Parathyroid adenoma (tissue), 2 donors: ENCODE measurements around the gene RHOH.
"Not testable (repeated sequence)": the region's sequence is repeated elsewhere in the genome, so short reads cannot be mapped to it uniquely, and the experiment has no call there.

Source experiments
- H2AFZ ChIP-seq: fragments of 300-600 bp; sonication (generic); one replicate; pipeline ENCODE4 v1.7.0; 2017; ENCODE audit warnings: antibody characterized with exemption, mild to moderate bottlenecking
- H3K27ac ChIP-seq: fragments of 300-600 bp; sonication (generic); one replicate; pipeline ENCODE4 v1.7.0; 2017
- H3K27me3 ChIP-seq: fragments of 300-600 bp; sonication (generic); one replicate; pipeline ENCODE4 v1.7.0; 2017; ENCODE audit warnings: low read length; ENCODE audit not compliant: control insufficient read depth, insufficient read depth
- H3K36me3 ChIP-seq: fragments of 300-600 bp; sonication (generic); one replicate; pipeline ENCODE4 v1.7.0; 2017; ENCODE audit warnings: low read length; ENCODE audit not compliant: control insufficient read depth, insufficient read depth
- H3K4me1 ChIP-seq: fragments of 300-600 bp; sonication (generic); one replicate; pipeline ENCODE4 v1.7.0; 2017; ENCODE audit warnings: control low read depth
- H3K4me2 ChIP-seq: fragments of 300-600 bp; sonication (generic); one replicate; pipeline ENCODE4 v1.7.0; 2017; ENCODE audit warnings: low read length
- H3K4me3 ChIP-seq: fragments of 300-600 bp; sonication (generic); one replicate; pipeline ENCODE4 v1.7.0; 2017; ENCODE audit warnings: low read depth, low read length
- H3K79me2 ChIP-seq: fragments of 300-600 bp; sonication (generic); one replicate; pipeline ENCODE4 v1.7.0; 2017; ENCODE audit warnings: control low read depth
- H3K9ac ChIP-seq: fragments of 300-600 bp; sonication (generic); one replicate; pipeline ENCODE4 v1.7.0; 2017; ENCODE audit warnings: mild to moderate bottlenecking
- H3K9me3 ChIP-seq: fragments of 300-600 bp; sonication (generic); one replicate; pipeline ENCODE4 v1.7.0; 2017; ENCODE audit warnings: low read length; ENCODE audit not compliant: control insufficient read depth
- TF ChIP-seq, protein P1 (sequence below): fragments of 300-600 bp; sonication (generic); IDR thresholded peaks from one replicate; pipeline ENCODE4 v1.7.0; 2017; ENCODE audit warnings: antibody characterized with exemption, mild to moderate bottlenecking
- donor health status: primary hyperparathyroidism.

RHOH gene

DNA sequence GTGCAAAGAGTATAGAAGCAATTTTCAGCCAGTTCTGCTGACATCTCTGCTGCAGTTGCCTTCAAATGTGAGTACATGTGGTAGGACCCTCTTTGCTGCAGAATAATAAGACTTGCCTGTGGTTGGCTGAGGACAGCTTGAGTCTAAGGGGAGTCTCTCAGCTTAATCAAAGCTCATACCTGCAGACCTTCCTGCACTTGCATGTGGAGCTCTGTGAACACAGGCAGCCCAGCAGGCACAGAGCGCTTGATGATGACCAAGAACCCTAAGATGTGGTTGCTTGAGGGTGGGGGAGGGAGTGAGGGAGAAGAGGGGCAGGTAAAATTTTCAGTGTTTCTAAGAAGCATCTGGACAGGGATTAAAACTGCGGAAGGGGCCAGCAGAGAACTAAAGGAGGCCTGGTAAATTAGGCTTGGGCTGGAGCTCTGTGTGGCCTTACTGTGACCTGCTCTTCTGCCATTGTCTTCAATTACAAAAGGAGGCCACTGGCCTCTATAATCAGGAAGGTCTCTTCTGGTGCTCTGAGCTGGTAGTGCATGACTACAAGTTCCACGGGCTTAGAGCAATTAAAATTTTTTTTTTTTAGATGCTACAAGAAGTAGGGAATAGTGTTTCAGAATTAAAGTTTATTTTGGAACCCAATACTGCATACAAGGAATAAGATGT lies 78.4 kb downstream of the RHOH start:
- Histone ChIP-seq H3K9me3 (no peaks in the 10 kb centered on the region), H2AFZ (no peak overlapping the region), H3K9ac (no peak overlapping the region), H3K36me3 (no peaks in the 10 kb centered on the region), H3K4me2 (no peak overlapping the region), H3K4me3 (no peak overlapping the region), H3K4me1 (no peaks in the 10 kb centered on the region), H3K27me3 (no peaks in the 10 kb centered on the region), H3K27ac (no peak overlapping the region), H3K79me2 (no peaks in the 10 kb centered on the region)
- TF ChIP-seq, protein P1, sequence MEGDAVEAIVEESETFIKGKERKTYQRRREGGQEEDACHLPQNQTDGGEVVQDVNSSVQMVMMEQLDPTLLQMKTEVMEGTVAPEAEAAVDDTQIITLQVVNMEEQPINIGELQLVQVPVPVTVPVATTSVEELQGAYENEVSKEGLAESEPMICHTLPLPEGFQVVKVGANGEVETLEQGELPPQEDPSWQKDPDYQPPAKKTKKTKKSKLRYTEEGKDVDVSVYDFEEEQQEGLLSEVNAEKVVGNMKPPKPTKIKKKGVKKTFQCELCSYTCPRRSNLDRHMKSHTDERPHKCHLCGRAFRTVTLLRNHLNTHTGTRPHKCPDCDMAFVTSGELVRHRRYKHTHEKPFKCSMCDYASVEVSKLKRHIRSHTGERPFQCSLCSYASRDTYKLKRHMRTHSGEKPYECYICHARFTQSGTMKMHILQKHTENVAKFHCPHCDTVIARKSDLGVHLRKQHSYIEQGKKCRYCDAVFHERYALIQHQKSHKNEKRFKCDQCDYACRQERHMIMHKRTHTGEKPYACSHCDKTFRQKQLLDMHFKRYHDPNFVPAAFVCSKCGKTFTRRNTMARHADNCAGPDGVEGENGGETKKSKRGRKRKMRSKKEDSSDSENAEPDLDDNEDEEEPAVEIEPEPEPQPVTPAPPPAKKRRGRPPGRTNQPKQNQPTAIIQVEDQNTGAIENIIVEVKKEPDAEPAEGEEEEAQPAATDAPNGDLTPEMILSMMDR: no peak

DNA sequence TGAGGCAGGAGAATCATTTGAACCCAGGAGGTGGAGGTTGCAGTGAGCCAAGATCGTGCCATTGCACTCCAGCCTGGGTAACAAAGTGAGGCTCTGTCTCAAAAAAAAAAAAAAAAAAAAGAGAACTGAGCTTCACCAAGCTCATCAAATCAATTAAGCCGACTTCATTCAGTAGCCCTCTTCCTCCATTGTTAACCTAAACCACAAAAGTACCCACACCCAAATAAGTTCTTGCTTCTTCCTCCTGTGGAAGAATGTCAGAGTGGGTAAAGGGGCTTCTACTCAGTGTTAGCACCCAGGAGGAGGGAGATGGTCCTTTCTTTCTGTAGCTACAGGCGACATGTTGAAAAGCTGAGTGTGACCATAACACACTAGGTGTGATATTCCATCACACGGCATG lies 79.7 kb downstream of the RHOH start:
- Histone ChIP-seq H3K36me3 (no peaks in the 10 kb centered on the region), H3K4me2 (no peak overlapping the region), H3K9ac (no peak overlapping the region), H3K4me1 (no peaks in the 10 kb centered on the region), H3K9me3 (no peaks in the 10 kb centered on the region), H2AFZ (no peak overlapping the region), H3K27me3 (no peaks in the 10 kb centered on the region), H3K79me2 (no peaks in the 10 kb centered on the region), H3K27ac (no peak overlapping the region), H3K4me3 (no peak overlapping the region)
- TF ChIP-seq, protein P1: no peak

DNA sequence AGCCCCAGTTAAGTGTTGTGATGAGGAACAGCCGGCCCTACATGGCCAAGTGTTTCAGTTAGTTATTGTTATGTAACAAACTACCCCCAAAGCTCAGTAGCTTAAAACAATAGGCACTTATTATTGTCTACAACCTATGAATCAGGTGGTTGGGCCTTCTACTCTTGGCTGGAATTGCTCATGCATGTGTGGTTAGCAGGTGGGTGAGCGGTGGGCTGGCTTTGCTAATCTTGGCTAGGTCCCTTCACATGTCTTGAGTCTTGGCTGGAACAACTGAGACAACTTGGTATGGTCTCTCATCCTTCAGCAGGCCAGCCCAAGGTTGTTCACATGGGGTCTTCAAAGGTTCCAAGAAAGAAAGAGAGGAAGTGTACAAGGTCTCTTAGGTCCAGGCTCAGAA lies 83.8 kb downstream of the RHOH start:
- Histone ChIP-seq H3K4me1 (no peaks in the 10 kb centered on the region), H3K4me3 (no peak overlapping the region), H2AFZ (no peak overlapping the region), H3K27ac (no peak overlapping the region), H3K79me2 (no peaks in the 10 kb centered on the region), H3K4me2 (no peak overlapping the region), H3K27me3 (no peaks in the 10 kb centered on the region), H3K9me3 (no peaks in the 10 kb centered on the region), H3K9ac (no peak overlapping the region), H3K36me3 (no peaks in the 10 kb centered on the region)
- TF ChIP-seq, protein P1: no peak

DNA sequence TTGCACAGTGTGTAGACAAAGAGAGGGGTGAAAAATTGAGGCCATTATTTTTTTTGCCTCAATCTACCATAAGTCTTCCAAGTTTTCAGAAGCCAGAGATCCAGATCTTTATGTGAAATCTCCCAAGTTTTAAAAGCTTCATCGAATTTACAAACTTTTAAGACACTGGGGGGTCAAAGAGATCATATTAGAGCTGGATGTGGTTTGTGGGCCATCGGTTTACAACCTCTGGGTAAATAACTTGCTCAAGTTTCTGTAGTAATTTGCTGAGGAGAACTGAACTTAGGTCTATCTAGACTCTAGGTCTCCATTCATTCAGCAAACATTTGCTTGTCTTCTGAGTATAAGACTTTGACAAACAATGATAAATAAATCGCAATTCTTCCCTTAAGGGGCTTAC lies 84.3 kb downstream of the RHOH start:
- no peaks in the 10 kb centered on the region for H3K79me2 ChIP-seq
- H2AFZ ChIP-seq: no peak overlapping the region
- no peaks in the 10 kb centered on the region for H3K9me3 ChIP-seq
- no peak overlapping the region for H3K4me2 ChIP-seq
- no peak overlapping the region for H3K27ac ChIP-seq
- no peak overlapping the region for H3K9ac ChIP-seq
- TF ChIP-seq, protein P1: no peak
- H3K4me1 ChIP-seq: no peaks in the 10 kb centered on the region
- H3K27me3 ChIP-seq: no peaks in the 10 kb centered on the region
- no peak overlapping the region for H3K4me3 ChIP-seq
- H3K36me3 ChIP-seq: no peaks in the 10 kb centered on the region

DNA sequence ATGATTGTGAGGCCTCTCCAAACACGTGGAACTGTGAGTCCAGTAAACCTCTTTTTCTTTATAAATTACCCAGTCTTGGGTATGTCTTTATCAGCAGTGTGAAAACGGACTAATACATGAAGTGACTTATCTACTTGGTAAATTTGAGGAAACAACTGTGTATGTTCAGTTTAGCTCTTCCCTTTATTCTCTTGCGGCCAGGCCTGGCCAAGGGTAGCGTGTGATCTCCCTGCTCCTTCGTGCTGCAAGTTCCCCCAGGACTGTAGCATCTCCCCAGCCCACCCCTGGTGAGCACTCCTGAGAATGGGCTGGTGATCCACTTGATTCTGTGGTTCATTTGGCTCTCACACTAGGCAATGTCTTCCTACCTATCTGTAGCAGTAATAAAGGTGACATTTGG lies 85.1 kb downstream of the RHOH start:
- no peak overlapping the region for H2AFZ ChIP-seq
- no peak overlapping the region for H3K27ac ChIP-seq
- H3K36me3 ChIP-seq: no peaks in the 10 kb centered on the region
- H3K4me1 ChIP-seq: no peaks in the 10 kb centered on the region
- TF ChIP-seq, protein P1: no peak
- H3K27me3 ChIP-seq: no peaks in the 10 kb centered on the region
- H3K4me2 ChIP-seq: no peak overlapping the region
- H3K79me2 ChIP-seq: no peaks in the 10 kb centered on the region
- H3K9ac ChIP-seq: no peak overlapping the region
- no peaks in the 10 kb centered on the region for H3K9me3 ChIP-seq
- H3K4me3 ChIP-seq: no peak overlapping the region

DNA sequence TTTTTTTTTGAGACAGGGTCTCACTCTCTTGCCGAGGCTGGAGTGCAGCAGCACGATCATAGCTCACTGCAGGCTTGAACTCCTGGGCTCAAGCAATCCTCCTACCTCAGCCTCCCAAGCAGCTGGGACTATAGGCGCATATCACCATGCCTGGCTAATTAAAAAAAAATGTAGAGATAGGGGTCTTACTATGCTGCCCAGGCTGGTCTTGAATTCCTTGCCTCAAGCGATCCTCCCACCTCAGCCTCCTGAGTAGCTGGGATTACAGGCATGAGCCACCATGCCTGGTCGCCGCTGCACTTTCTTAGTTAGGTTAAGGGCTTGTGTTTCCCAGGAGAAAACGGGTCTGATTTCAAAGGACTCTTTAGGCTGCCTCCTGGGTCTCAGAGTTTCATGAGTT lies 86.0 kb downstream of the RHOH start:
- not testable (repeated sequence) for H3K4me3 ChIP-seq, H3K79me2 ChIP-seq, H3K4me1 ChIP-seq, H3K9ac ChIP-seq, H3K9me3 ChIP-seq, H3K4me2 ChIP-seq, H3K27ac ChIP-seq, H3K36me3 ChIP-seq, H2AFZ ChIP-seq, H3K27me3 ChIP-seq
